ENCODE data around the gene UST. TPM values are rescaled to one million over a fixed set of nuclear protein-coding genes. Genes with fewer than 3 reads are reported as not detected.

Gene UST
- polyA plus RNA-seq, 1 donor (not counting 4 experiments of a cell fraction or from before 2014, with no cell fraction given), result 6.1 TPM

GRCh38 chr6:148962854-148963515 lies 216.2 kb downstream of the UST start:
- FAIRE-seq (no peak), DNase-seq (ENCODE audit: low read depth, low spot score) (no peak)
- dilution Hi-C loops (cut with MboI; ENCODE audit: extremely low pct_ligation_motif_present, low sequenced_read_pairs), result no loop called here
- Histone ChIP-seq H4K20me1 (ENCODE audit: control insufficient read depth, extremely low read depth, insufficient read depth, low read length) (no peaks in the 10 kb centered on the region), H3K27ac (ENCODE audit: control insufficient read depth, insufficient read depth, low read length) (no peak overlapping the region), H3K4me3 (ENCODE audit: control insufficient read depth in 2 of 3, extremely low read depth in 1 of 3, insufficient read depth in 2 of 3, low read depth in 1 of 3, low read length in 3 of 3) (no peak overlapping the region), H3K9ac (ENCODE audit: control insufficient read depth, extremely low read depth, insufficient read depth, low read length) (no peak overlapping the region), H3K27me3 (ENCODE audit: control insufficient read depth, extremely low read depth, insufficient read depth, low read length) (no peaks in the 10 kb centered on the region), H3K9me1 (ENCODE audit: control insufficient read depth, extremely low read depth, insufficient read depth, low read length) (no peaks in the 10 kb centered on the region), H3K79me2 (ENCODE audit: control insufficient read depth, insufficient read depth, low read length) (no peaks in the 10 kb centered on the region), H3K4me1 (ENCODE audit: control insufficient read depth, extremely low read depth, insufficient read depth, low read length) (no peaks in the 10 kb centered on the region), H3K9me3 (ENCODE audit: control insufficient read depth, low read depth, low read length) (no peaks in the 10 kb centered on the region), H3K4me2 (ENCODE audit: control insufficient read depth, extremely low read depth, insufficient read depth, low read depth, low read length) (no peak overlapping the region), H2AFZ (ENCODE audit: control insufficient read depth, low read length) (no peak overlapping the region), H3K36me3 (ENCODE audit: control insufficient read depth in 2 of 2, extremely low read depth in 1 of 2, insufficient read depth in 2 of 2, low read length in 2 of 2) (no peaks in the 10 kb centered on the region)
- TF ChIP-seq EZH2 (IDR thresholded peaks at IDR 0.05; ENCODE audit: low read length), result no peak
- no peak for TF ChIP-seq CTCF (optimal IDR thresholded peaks at IDR 0.05 in 1 of 3, IDR thresholded peaks at IDR 0.05 in 1 of 3, conservative IDR thresholded peaks at IDR 0.05 in 1 of 3; ENCODE audit: extremely low read depth in 1 of 3, insufficient read depth in 2 of 3, low read length in 3 of 3)

GRCh38 chr6:148963738-148964137 lies 216.9 kb downstream of the UST start:
- no peaks in the 10 kb centered on the region for H3K27me3 ChIP-seq (ENCODE audit: control insufficient read depth, extremely low read depth, insufficient read depth, low read length)
- no peak overlapping the region for H3K4me2 ChIP-seq (ENCODE audit: control insufficient read depth, extremely low read depth, insufficient read depth, low read depth, low read length)
- no peak overlapping the region for H3K27ac ChIP-seq (ENCODE audit: control insufficient read depth, insufficient read depth, low read length)
- no peaks in the 10 kb centered on the region for H3K4me1 ChIP-seq (ENCODE audit: control insufficient read depth, extremely low read depth, insufficient read depth, low read length)
- no peak for TF ChIP-seq CTCF (optimal IDR thresholded peaks at IDR 0.05 in 1 of 3, IDR thresholded peaks at IDR 0.05 in 1 of 3, conservative IDR thresholded peaks at IDR 0.05 in 1 of 3; ENCODE audit: extremely low read depth in 1 of 3, insufficient read depth in 2 of 3, low read length in 3 of 3)
- no peak for TF ChIP-seq EZH2 (IDR thresholded peaks at IDR 0.05; ENCODE audit: low read length)
- H3K79me2 ChIP-seq (ENCODE audit: control insufficient read depth, insufficient read depth, low read length), result no peaks in the 10 kb centered on the region
- H3K9me1 ChIP-seq (ENCODE audit: control insufficient read depth, extremely low read depth, insufficient read depth, low read length), result no peaks in the 10 kb centered on the region
- H3K36me3 ChIP-seq (ENCODE audit: control insufficient read depth in 2 of 2, extremely low read depth in 1 of 2, insufficient read depth in 2 of 2, low read length in 2 of 2), result no peaks in the 10 kb centered on the region
- H3K4me3 ChIP-seq (ENCODE audit: control insufficient read depth in 2 of 3, extremely low read depth in 1 of 3, insufficient read depth in 2 of 3, low read depth in 1 of 3, low read length in 3 of 3), result no peak overlapping the region
- FAIRE-seq (no peak), DNase-seq (ENCODE audit: low read depth, low spot score) (no peak)
- no peak overlapping the region for H3K9ac ChIP-seq (ENCODE audit: control insufficient read depth, extremely low read depth, insufficient read depth, low read length)
- H3K9me3 ChIP-seq (ENCODE audit: control insufficient read depth, low read depth, low read length), result no peaks in the 10 kb centered on the region
- H2AFZ ChIP-seq (ENCODE audit: control insufficient read depth, low read length), result no peak overlapping the region
- H4K20me1 ChIP-seq (ENCODE audit: control insufficient read depth, extremely low read depth, insufficient read depth, low read length), result no peaks in the 10 kb centered on the region
- dilution Hi-C loops (cut with MboI; ENCODE audit: extremely low pct_ligation_motif_present, low sequenced_read_pairs), result no loop called here
